Panc1 (cell line): Measurements from ENCODE around the gene MDFI.

Experiments used
- CTCF ChIP-seq: fragments of 450-650 bp; IDR thresholded peaks from 2 replicates; pipeline ENCODE4 v1.5.1; 2017; ENCODE audit warnings: mild to moderate bottlenecking
- POLR2AphosphoS5 ChIP-seq: IDR thresholded peaks from 2 replicates; pipeline ENCODE4 v1.6.1; 2012; ENCODE audit warnings: mild to moderate bottlenecking, low read depth, low read length, moderate library complexity
- REST ChIP-seq, 2 experiments: IDR thresholded peaks; 2 replicates each; pipeline ENCODE4 v1.6.1; 2011 to 2012; ENCODE audit warnings: low read depth in 2 of 2, control low read depth in 1 of 2, low read length in 1 of 2, mild to moderate bottlenecking in 1 of 2, moderate library complexity in 1 of 2; ENCODE audit not compliant: insufficient read depth in 1 of 2
- SIN3A ChIP-seq: IDR thresholded peaks from 2 replicates; pipeline ENCODE4 v1.6.1; 2012; ENCODE audit warnings: low read depth, mild to moderate bottlenecking, low read length, moderate library complexity, borderline replicate concordance; ENCODE audit not compliant: insufficient read depth
- TCF7L2 ChIP-seq: IDR thresholded peaks from 2 replicates; pipeline ENCODE4 v1.6.1; 2011; ENCODE audit warnings: mild to moderate bottlenecking, low read depth, low read length, inconsistent platforms

- TF ChIP-seq CTCF (no peak), POLR2AphosphoS5 (no peak), REST (IDR thresholded peaks at IDR 0.05; ENCODE audit: insufficient read depth in 1 of 2, low read depth in 2 of 2, low read length in 1 of 2) (no peak), SIN3A (no peak), TCF7L2 (no peak)
Measured at GRCh38 chr6:41614715-41615114, 23.6 kb upstream of the MDFI start.
